GM12892 (cell line): Measurements from ENCODE around the gene ACVR2B.

Source experiments
- POLR2A ChIP-seq: IDR thresholded peaks from 2 replicates; pipeline ENCODE4 v1.6.1; 2011; ENCODE audit warnings: low read depth, low read length, control low read depth
- POLR2AphosphoS5 ChIP-seq: IDR thresholded peaks from 2 replicates; pipeline ENCODE4 v1.6.1; 2011; ENCODE audit warnings: low read depth, low read length, control low read depth
- TAF1 ChIP-seq: IDR thresholded peaks from 2 replicates; pipeline ENCODE4 v1.6.1; 2011; ENCODE audit warnings: low read depth, mild to moderate bottlenecking, control low read depth, low read length, borderline replicate concordance

DNA sequence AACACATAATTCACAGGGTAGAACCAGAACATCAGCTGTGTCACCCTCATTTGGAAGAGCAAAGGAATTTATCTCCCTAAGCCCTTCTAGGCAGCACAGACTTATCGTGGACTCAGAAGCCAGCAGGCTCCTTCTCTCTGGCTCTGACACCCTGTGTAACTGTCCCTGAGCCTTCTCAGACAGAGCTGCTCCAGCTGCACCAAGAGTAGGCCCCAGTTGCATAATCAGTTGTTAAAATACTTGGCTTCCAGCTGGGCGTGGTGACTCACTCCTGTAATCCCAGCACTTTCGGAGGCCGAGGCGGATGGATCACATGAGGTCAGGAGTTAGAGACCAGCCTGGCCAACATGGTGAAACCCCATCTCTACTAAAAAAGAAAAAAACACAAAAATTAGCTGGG is 49.4 kb upstream of the ACVR2B start:
- TF ChIP-seq POLR2A (no peak), POLR2AphosphoS5 (no peak), TAF1 (no peak)
